HG03097 (cell line): ENCODE results near the gene CYB5A.
"Not testable (repeated sequence)": the region's sequence is repeated elsewhere in the genome, so short reads cannot be mapped to it uniquely, and the experiment has no call there.

Experiments used
- ATAC-seq: cut with Tn5 transposase; IDR thresholded peaks from one replicate; pipeline ENCODE4 v1.9.1; 2021; ENCODE audit not compliant: unreplicated experiment, low FRiP score

CYB5A gene

DNA sequence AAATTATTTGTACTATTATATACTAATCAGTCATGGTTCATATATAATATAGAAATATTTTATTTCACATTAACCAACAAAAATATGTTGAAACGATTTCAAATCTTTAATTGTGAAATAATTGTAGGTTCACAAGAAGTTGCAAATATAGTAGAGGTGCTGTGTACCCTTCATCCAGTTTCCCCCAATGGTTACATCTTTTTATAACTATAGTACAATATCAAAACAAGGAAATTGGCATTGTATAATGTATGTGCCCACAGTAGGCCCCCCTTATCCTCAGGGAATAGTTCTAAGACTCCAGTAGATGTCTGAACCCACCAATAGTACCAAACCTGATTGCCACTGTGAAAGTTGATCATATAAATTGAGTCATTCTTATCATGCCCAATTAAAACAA lies 7.4 kb upstream of the CYB5A start:
- ATAC-seq: no peak

DNA sequence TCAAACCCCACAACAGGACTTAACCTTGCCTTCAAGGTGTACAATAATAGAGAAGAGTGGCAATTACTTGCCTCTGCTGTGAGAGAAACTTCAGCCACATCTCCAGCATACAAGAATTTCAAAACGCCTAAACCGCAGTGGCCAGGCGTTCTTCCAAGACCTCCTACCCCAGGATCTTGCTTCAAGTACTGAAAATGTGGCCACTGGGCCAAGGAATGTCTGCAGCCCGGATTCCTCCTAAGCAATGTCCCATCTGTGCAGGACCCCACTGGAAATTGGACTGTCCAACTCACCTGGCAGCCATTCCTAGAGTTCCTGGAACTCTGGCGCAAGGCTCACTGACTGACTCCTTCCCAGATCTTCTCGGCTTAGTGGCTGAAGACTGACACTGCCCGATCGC lies 2.8 kb upstream of the CYB5A start:
- ATAC-seq: no peak

DNA sequence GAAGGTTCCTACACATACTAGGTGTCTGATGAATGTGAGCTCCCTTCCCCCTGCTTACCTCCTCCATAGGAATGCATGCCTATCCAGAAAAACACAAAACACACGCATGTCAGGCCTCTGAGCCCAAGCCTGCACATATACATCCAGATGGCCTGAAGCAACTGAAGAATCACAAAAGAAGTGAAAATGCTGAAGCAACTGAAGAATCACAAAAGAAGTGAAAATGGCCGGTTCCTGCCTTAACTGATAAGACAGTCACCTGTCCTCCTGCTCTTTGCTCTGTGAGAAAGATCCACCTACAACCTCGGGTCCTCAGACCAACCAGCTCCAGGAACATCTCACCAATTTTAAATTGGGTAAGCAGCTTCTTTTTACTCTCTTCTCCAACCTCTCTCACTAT lies 1.2 kb upstream of the CYB5A start:
- ATAC-seq: not testable (repeated sequence)

DNA sequence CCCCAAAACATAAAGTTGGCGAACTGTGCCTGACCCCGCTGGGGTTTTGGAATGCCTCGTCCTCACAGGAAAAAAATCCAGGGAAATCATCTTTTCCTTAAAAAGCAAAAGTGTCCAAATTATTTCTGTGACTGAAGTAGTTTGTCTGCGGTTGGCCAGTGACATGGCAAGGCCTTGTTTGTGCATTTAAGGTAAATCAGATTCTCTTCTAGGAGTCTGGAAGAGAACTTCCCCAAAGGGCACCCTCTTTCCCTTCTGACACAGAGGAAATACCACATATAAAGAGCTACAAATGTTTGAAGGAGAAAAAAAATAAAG lies 737 bp upstream of the CYB5A start:
- no peak for ATAC-seq

DNA sequence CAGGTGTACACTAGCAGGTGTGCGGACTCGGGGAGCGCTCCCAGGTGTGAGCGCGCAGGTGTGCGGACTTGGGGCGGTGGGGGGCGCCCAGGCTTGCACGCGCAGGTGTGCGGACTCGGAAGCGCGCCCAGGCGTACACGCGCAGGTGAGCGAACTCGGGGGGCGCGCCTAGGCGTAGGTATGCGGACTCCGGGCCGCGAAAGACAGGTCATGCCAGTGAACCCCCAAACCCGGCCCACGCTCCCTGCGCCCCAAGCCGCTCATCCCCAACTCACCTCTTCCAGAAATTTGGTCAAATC lies 342 bp downstream of the CYB5A start:
- no peak for ATAC-seq

DNA sequence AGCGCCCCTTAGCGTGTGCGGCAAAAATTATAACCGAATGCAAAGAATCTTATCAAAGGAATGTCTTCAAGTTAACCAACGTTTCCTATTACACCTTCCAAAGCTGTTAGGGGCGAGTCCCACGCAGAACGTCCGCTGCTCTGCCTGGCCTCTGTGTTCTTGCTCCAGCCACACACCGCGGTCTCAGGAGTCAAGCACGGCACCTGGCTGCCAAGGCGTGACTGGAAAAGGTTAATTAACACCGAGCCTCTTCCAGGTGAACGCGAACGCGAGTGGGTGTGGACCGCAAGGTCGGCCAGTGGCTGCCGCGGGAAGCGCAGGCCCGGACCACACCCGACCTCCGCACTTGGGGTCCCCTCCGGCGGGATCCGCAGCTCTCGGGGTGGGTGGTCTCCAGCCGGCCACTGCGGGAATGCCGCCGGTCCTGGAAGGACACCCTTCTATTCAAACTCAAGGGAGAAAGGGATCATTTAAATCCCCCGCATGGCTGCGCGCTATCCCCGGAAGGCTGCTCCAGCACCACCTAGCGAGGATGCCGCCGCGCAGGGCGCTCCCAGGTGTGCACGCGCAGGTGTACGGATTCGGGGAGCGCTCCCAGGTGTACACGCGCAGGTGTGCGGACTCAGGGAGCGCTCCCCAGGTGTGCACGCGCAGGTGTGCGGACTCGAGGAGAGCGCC lies 830 bp downstream of the CYB5A start:
- ATAC-seq: no peak

DNA sequence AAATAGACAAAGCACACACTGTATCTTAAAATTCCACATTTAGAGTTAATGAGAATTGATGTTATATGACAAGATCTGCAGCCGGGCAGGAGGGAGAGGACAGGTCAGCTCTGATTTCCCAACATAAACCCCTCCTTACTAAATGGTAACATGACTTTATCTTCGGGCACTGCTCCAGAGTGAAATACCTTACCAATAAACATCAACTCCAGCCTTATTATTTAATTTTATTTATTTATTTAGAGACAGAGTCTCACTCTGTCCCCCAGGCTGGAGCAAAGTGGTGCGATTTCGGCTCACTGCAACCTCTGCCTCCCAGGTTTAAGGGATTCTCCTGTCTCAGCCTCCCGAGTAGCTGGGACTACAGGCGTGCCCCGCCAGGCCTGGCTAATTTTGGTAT lies 1.7 kb downstream of the CYB5A start:
- no peak for ATAC-seq

DNA sequence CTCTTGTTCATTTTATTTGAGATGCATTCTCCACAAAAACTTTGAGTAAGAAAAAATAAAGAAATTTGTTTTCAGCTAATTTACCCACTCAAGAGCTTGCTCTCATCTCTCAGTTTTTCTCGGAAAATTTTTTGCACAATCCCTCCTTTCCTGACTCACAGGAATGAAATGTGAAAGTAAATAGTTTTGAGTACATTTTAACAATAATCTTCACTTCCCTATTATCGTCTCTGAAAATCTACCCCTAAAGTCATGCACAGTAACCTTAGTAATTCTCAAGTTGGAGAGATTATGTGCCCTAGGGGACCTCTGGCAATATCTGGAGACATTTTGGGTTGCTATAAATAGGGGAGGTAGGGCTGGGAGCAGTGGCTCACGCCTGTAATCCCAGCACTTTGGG lies 2.6 kb downstream of the CYB5A start:
- no peak for ATAC-seq

DNA sequence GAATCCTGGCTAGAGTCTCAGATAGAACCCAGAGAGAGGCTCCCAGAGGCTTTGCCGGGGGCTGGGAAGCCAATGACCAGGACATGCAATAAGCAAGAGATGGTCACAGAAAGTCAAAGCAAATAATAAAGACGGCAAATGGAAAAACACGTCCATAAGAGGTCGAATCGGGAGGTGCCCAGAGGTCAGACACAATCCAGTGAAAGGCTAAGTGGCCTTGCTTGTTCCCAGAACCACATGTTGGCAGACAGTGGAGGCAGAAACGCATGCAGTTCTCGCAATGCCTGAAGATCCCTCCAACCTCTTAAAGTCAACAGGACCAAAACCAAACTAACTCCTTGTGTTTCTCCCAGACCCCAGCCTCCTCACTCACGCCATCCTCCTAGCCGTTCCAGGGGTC lies 3.0 kb downstream of the CYB5A start:
- ATAC-seq: no peak

DNA sequence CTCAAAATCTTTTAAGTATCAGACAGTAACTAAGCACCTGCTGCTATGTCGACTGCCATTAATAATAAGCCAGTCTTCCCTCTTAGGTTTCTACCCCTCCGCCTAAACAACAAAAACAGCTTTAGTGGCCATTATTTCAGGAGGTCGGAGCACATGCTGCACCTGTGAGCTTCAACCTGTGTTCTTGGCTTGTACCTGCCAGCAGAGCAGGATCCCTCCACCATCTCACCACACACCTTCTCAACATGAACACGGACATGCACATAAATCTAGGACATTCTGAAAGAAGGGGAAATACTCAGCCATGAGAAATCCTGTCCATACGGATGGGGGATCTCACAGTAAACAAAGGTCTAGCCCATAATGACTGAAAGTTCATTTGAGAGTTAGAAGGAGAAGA lies 3.7 kb downstream of the CYB5A start:
- ATAC-seq: no peak

DNA sequence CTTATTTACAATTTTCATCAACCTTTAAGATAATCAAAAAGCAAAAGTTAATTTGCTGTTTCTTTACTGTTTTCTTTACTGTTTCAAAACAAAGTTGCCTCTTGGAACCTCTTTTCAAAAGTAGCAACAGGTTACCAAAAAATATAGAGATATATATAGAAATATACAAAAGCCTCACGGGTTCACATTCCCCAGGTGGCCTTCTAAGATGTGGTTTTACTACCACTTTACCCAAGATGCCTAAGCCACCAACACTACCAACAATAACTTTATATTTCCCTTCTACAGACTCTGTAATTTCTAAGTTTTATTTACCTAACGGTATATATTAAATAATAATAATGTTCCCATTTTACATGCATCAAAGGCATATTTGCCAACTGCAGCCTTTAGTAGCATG lies 4.9 kb downstream of the CYB5A start:
- ATAC-seq: no peak

DNA sequence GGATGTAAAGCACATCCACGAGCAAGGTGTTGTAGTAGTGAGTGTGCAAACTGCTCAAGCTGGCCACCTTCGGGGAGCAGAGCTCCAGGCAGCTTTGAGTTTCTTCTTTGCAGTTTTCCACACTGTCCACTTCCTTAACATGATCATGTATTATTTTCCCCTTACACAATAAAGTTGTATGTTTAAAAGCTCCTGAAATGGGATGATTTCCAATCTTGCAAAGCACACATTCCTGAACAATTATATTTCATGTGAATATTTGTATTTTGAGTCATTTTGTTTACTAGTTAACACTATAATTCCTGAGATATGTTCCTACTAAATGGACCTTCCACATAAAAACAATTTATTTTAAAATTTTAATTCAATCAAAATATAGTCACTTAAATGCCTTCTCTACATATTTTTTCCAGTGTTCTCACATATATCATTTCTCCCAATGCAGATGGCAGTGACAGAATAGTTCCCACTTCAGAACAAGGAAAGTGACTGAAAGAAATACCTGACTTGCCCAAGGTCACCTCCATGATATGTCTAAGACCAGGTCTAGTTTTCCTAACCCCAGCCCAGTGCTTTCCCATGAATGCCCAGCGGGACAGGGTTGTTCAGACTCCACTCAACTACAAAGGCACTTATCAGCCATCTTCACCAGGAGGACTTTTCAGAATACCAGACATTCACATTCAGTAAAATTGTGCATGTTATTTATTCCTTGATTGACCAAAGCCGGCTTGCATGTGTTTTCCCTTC lies 5.5 kb downstream of the CYB5A start:
- no peak for ATAC-seq

DNA sequence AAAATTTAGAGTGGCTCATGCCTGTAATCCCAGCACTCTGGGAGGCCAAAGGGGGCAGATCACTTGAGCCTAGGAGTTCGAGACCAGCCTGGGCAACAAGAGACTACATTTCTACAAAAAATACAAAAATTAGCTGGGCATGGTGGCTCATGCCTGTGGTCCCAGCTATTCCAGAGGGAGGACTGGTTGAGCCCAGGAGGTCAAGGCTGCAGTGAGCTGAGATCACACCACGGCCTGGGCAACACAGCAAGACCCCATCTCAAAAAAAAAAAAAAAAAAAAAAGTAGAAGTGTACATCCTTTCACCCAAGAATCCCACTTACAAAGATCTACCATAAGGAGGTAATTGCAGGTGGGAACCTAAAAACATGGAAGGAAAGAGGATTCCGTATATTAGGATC lies 6.2 kb downstream of the CYB5A start:
- not testable (repeated sequence) for ATAC-seq

DNA sequence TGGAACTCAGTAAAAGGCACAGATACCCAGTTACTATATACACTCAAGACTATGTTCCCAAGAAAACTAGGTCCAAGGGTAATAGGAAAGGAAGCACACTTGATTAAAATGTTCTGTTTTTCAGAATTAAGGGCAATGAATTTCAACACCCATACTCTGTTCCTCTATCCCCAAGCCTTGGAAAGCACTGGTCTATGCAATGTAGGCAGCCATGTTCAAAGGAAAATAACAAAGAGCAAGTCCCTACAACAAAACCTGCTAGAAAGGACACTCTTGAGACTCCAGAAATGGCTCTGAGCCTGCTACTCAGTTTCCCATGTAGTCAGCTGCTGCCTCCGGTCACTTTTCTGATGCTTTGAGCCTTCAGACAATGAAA lies 6.8 kb downstream of the CYB5A start:
- ATAC-seq: no peak

DNA sequence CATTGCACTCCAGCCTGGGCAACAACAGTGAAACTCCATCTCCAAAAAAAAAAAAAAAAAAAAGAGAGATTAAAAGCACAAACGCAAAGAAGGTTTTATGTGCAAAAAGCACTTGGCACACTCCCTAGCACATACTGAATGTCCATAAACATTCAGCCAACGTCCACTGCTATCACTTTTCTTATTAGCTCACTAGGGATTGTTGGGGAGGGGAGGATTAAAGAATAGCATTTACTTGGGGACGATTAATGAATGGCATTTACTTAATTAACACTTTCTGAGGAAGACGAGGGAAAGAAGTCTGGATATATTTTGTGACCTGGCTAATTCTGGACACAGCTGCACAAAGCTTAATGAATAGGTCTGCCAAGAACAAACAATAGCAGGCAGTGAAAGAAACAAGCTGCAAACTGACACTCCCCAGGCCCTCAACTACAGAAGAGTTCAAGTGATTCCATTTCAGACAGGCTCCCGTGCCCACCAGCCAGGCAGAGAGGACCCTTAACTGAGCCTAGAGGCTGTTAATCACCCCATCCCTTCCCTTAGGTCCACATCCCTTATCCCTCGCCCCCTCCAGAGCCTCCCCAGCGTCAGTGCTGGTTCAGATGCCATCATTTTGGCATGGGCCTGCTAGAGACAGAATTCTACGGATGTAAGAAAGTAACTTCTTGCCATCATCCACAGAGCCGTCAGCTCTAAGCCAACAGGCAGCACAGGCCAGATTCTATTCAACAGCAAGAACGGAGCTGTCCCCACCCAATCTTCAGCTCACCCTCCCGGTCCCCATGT lies 7.4 kb downstream of the CYB5A start:
- no peak for ATAC-seq

DNA sequence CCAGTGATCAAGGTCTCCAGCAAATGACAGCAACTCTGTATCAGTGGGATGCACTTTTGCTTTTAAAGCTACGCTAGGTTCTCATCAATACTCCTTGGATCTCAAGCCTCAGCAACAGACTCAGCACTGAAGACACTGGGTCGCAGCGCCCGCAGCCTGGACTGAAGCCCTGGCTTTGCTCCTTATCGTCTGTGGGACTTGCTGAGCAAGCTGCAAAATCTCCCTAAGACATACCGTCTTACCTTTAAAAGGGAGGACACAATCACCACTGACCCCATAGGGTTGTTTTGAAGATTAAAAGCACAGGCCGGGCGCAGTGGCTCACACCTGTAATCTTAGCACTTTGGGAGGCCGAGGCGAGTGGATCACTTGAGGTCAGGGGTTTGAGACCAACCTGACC lies 8.1 kb downstream of the CYB5A start:
- no peak for ATAC-seq

DNA sequence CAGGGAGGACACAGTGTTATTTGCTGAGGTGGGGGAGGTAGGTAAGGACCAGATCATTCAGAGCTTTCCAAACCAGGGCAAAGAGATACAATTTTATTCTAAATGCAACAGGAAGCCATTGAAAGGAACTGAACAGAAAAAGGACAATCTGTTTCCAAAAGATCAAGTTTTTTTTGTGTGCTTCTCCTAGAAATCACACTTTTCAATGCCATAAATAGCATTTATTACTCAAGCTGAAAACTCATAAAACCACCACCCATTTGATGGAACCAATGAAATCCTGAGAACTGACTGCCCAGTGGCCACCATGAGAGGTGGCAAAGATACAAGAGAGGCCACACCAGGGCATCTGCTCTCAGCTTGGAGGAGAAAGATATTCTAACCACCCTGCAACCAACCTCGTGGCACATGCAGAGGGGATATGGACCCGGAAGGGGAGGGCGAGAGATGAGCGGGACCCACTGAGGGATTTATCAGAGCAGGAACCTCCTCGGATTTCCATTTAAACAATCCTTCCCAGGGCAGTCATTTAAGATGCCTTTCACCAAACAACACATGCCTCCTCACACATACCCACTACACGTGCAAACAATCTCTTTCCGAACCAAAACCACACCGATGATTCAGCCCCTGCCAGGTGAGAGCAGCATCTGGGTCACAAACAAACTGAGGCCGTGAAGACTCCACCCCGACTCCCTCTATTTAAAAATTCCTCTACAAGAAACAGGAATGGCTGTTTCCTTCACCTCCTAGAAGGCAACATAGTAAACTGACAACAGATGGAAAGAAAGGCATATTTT lies 8.8 kb downstream of the CYB5A start:
- ATAC-seq: no peak

DNA sequence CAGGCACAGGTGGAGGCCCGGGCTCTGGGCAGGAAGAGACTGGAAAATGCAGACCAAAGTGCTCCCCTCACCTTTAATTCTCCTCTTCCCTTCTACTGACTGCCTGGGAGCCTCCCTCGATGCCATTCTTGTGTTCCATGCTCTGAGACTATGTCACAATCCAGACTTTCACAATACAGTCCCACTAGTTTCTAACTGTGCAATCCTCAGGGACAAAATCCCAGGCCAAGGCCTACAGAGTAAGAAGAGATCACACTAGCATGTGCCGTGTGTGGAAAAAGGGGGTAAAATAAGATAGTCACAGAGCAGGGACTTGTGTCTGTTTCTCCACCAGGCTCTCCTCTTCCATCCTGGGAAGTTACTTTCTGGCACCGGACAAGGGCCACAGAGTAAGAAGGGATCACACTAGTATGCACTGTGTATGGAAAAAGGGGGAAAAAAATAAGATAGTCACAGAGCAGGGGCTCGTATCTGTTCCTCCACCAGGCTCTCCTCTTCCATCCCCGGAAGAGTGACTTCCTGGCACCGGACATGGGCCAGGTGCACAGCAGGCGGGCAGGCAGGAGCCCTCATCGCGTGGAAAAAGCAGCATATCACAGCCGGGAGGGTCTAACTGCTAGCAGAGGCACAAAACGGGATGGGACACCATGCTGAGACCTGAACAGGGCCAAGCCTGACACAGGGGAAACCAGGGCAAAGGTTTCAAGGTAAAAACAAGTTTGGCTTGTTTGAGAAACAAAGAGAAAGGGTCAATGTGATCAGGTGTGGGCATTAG lies 9.6 kb downstream of the CYB5A start:
- no peak for ATAC-seq

DNA sequence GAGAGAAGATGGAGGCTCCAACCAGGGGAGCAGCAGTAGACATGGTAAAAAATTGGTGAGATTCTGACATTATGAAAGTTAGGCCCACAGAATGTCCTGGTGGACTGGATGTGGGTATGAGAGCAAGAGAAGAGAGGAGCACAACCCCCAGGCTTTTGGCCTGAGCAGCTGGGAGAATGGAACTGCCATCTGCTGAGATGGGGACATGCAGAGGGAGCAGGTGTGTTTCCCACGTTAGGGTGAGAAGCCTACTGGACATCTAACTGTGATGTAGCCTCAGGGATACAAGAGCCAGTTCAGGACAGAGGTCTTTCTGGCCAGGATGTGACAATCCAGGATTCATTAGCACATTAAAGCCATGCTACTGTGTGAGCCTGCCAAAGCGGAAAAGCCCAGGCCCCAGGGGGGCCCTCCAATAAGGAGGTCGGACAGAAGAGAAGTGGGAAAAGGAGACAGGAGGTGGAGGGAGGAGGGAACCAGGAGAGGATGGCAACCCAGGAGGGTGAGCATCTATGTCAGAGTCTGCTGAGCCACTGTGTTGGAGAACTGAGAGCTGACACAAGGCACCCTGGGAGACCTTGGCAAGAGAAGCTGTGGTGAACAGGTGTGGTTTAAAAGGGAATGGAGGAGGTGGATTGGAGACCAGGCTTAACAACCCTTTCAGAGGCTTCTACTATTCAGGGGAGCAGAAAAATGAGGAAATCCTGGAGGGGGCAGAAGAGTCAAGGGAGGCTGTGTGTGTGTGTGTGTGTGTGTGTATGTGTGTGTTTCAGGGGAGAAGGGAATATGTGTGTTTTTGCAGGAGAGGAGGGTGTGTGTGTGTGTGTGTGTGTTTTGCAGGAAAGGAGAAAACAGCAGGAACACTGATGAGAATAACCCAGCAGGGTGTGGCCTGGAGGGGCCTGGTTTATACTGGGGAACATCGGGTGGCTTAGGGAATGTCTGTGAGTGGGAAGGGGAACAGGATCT lies 10.5 kb downstream of the CYB5A start:
- ATAC-seq: no peak
